ENCODE results near the gene PTRHD1.

PTRHD1 gene

DNA sequence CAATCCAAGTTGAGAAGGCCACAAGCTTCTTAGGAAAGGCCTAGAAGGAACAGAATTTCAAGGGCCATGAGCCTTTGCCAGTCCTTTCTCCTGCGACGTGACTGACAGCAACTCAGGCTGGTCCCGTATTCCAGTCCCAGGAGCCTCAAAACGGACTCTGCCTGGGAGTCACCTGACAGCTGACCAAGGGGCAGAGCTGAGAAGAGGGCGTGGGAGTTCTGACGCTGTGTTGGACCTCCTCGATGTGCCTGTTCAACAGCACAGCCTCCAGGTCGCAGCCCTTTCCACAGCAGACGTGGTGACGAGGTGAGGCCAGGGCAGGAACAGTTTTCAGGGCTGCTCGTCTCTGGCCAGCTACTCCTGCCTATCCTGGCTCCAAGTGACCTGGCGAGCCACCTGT is 37.6 kb upstream of the PTRHD1 start:
- no peak for DNase-seq (ENCODE audit: low read depth, low spot score)
- no peak overlapping the region for H3K4me3 ChIP-seq (ENCODE audit: low read depth, low read length)
- ChIA-PET POLR2A (no interaction called here), CTCF (interaction anchor here (0.7 to 16.1 kb wide), 9 partner anchors 11 to 422 kb away, joined by 3 to 296 read pairs (median 5); partner anchors contain the start of genes CENPO and PTRHD1)
- TF ChIP-seq, protein P1, sequence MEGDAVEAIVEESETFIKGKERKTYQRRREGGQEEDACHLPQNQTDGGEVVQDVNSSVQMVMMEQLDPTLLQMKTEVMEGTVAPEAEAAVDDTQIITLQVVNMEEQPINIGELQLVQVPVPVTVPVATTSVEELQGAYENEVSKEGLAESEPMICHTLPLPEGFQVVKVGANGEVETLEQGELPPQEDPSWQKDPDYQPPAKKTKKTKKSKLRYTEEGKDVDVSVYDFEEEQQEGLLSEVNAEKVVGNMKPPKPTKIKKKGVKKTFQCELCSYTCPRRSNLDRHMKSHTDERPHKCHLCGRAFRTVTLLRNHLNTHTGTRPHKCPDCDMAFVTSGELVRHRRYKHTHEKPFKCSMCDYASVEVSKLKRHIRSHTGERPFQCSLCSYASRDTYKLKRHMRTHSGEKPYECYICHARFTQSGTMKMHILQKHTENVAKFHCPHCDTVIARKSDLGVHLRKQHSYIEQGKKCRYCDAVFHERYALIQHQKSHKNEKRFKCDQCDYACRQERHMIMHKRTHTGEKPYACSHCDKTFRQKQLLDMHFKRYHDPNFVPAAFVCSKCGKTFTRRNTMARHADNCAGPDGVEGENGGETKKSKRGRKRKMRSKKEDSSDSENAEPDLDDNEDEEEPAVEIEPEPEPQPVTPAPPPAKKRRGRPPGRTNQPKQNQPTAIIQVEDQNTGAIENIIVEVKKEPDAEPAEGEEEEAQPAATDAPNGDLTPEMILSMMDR (IDR thresholded peaks at IDR 0.05; ENCODE audit: insufficient read depth, low read length, missing control alignments) = no peak

GRCh38 chr2:24830351-24830750 is 37.2 kb upstream of the PTRHD1 start:
- ChIA-PET CTCF (interaction anchor here (0.7 to 16.1 kb wide), 9 partner anchors 10 to 421 kb away, joined by 3 to 296 read pairs (median 5); partner anchors contain the start of genes CENPO and PTRHD1), POLR2A (no interaction called here)
- no peak overlapping the region for H3K4me3 ChIP-seq (ENCODE audit: low read depth, low read length)
- TF ChIP-seq, protein P1 (IDR thresholded peaks at IDR 0.05; ENCODE audit: insufficient read depth, low read length, missing control alignments) = peak; percentile 14
- no peak for DNase-seq (ENCODE audit: low read depth, low spot score)

DNA sequence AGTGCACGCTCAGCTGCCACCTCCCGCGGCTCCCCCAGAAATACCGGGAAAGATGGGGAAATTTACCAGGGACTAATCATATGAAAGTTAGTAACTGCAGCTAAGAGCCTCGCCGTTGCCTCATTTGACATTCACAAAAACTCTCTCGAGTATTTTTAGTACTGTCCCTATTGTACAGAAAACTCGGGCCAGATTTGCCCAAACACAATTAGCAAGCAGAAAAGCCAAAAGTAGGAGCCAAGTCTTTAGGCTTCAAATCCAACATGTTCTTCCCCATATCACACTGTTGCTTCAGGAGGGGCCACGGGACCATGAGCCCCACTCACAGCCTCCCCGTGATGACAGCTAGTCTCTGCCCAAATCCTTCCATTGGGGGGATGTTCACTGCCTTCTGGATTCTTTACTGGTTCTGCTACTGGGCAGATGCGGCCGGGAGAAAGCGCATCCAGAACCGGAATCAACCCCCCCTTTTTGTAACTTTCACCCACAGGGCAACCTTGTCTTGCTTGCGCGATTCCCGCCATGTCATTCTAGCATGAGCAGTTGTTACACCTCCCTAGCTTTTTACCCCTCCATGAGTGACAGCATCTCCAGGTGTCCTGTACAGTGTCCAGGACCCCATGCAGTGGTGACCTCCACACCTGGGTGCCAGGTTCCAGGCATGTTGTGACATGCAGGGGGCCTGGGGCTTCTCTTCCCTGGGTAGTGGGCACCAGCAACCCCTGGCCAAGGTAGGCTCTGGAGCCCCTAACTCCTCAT is 35.2 kb upstream of the PTRHD1 start:
- POLR2A ChIA-PET = interaction anchor here (1.0 kb wide), 1 partner anchor 420 kb away, joined by 3 read pairs; no protein-coding TSS in a partner anchor
- no peak overlapping the region for H3K4me3 ChIP-seq (ENCODE audit: low read depth, low read length)
- TF ChIP-seq, protein P1 (IDR thresholded peaks at IDR 0.05; ENCODE audit: insufficient read depth, low read length, missing control alignments) = no peak
- DNase-seq (ENCODE audit: low read depth, low spot score) = no peak
- CTCF ChIA-PET = interaction anchor here (0.6 to 16.1 kb wide), 32 partner anchors 8 to 745 kb away, joined by 3 to 296 read pairs (median 6); partner anchors contain the start of genes CENPO and PTRHD1

GRCh38 chr2:24827321-24828237 is 34.4 kb upstream of the PTRHD1 start:
- H3K4me3 ChIP-seq (ENCODE audit: low read depth, low read length) = no peak overlapping the region
- POLR2A ChIA-PET = interaction anchor here (1.0 kb wide), 1 partner anchor 419 kb away, joined by 3 read pairs; no protein-coding TSS in a partner anchor
- DNase-seq (ENCODE audit: low read depth, low spot score) = peak; percentile 61
- CTCF ChIA-PET = interaction anchor here (0.7 to 16.1 kb wide), 33 partner anchors 9 to 1002 kb away, joined by 3 to 296 read pairs (median 6); partner anchors contain the start of genes CENPO and PTRHD1
- TF ChIP-seq, protein P1 (IDR thresholded peaks at IDR 0.05; ENCODE audit: insufficient read depth, low read length, missing control alignments) = peak; percentile 89

DNA sequence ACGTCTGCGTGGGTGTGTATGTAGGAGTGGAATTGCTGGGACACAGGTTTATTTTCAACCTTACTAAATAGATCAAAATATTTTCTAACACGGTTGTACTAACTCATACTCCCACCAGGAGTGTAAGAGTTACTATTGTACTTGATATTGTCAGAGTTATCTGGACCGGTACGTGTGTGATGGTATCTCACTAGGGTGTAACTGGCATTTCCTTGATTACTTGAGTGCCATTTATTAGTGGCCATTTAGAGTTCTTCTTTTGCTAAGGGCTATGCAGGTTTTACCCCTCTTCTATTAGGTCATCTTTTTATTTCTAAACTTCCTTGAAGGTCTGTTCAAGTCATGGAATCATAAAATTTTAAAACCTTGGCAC is 33.6 kb upstream of the PTRHD1 start:
- TF ChIP-seq, protein P1 (IDR thresholded peaks at IDR 0.05; ENCODE audit: insufficient read depth, low read length, missing control alignments) = no peak
- no peak for DNase-seq (ENCODE audit: low read depth, low spot score)
- ChIA-PET POLR2A (no interaction called here), CTCF (interaction anchor here (1.1 to 16.1 kb wide), 17 partner anchors 8 to 743 kb away, joined by 3 to 296 read pairs (median 12); partner anchors contain the start of genes CENPO and PTRHD1)
- no peak overlapping the region for H3K4me3 ChIP-seq (ENCODE audit: low read depth, low read length)
